GM18907 (cell line): Measurements from ENCODE around the gene C10orf67.
"Not testable (repeated sequence)": the region's sequence is repeated elsewhere in the genome, so short reads cannot be mapped to it uniquely, and the experiment has no call there.

Experiments used
- ATAC-seq: cut with Tn5 transposase; IDR thresholded peaks from one replicate; pipeline ENCODE4 v1.9.1; 2021; ENCODE audit warnings: mild to moderate bottlenecking, moderate library complexity; ENCODE audit not compliant: unreplicated experiment

Gene C10orf67

DNA sequence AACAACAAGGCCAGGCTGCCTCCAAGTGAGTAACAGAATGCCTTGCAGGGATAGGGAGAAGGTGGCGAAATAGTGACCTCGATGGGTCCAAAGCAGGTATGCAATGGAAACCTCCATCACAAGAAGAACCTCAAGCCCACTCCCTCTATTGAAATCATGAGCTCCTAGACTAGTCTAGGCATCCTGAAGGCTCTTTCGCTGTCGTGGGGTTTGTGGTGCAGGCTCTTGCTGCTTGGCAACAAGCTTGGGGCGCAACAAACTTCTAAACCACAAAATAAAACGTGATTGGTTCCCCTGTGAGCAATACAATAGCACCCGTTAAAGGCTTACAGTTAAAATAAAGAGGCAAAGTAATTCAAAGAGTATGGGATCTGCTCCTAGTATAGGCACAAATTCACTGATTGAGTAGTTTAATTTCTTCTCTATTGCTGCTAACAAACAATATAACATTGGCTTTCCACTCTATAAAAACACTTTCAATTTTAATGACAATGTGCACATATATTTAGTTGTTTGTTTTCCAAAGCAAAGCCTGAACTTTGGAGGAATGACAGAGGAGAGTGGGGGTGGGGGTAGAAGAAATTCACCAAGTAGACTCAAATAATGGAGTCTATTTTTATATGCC is 64.1 kb downstream of the C10orf67 start:
- ATAC-seq = no peak

DNA sequence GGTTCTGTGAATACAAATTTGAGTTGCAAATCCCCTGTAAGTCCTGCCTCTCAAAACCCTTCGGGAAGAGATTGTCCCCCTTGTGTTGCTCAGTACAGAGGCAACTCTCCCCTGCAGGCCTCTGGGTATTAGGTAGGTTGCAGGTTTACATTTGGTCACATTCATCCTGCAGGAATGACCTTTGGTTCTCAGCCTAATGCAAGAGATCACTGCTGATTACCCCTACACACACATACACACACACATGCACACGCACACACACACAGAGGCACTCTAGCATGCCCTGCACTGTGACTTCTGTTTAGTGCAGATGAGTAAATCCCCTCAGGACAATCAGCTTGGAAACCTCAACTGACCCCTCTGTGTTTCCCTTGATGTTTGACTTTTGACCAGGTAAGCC is 69.2 kb downstream of the C10orf67 start:
- no peak for ATAC-seq

GRCh38 chr10:23274179-23274578 is 70.4 kb downstream of the C10orf67 start:
- ATAC-seq = not testable (repeated sequence)

DNA sequence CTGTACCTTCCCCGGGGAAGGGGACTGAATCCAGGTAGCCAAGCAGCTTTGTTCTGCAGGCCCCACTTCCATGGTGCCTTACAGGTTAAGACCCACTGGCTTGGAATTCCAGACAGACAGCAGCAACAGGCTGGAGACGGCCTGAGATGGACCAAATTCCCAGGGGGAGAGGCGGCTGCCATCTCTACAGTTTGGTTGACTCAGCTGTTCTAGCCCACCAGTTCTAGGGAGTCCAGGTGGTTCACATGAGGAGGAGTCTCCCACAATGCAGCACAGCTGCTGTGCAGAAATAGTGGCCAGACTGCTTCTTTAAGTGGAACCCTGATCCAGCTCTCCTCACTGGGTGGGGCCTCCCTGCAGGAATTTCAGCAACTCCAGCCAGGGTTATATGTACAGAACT is 74.1 kb downstream of the C10orf67 start:
- ATAC-seq = no peak

- no peak for ATAC-seq
Measured at GRCh38 chr10:23263441-23264164, 81.0 kb downstream of the C10orf67 start.

DNA sequence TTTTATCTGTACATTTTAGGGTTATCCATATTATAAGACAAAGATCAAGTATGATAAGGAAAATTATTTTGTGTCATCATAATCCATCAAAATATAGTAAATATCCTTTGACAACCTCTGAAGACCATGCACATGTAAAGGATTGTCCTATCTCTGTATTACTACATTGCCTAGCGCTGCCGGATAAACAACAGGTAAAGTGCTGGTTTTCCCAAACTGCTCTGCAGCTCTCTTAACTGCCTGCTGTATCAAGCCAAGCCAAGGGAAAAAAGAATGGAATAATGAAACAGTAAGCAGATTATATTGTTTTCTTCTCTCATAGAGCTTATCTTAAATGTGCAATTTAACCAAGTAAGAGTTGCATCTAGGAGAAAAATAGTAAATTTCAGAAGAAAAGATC is 81.7 kb downstream of the C10orf67 start:
- ATAC-seq = no peak

- ATAC-seq = no peak
Measured at GRCh38 chr10:23258516-23258915, 86.1 kb downstream of the C10orf67 start.

GRCh38 chr10:23253780-23254179 is 90.8 kb downstream of the C10orf67 start:
- ATAC-seq = no peak

GRCh38 chr10:23252859-23253258 is 91.7 kb downstream of the C10orf67 start:
- not testable (repeated sequence) for ATAC-seq

GRCh38 chr10:23241779-23242178 is 102.8 kb downstream of the C10orf67 start:
- ATAC-seq = not testable (repeated sequence)

DNA sequence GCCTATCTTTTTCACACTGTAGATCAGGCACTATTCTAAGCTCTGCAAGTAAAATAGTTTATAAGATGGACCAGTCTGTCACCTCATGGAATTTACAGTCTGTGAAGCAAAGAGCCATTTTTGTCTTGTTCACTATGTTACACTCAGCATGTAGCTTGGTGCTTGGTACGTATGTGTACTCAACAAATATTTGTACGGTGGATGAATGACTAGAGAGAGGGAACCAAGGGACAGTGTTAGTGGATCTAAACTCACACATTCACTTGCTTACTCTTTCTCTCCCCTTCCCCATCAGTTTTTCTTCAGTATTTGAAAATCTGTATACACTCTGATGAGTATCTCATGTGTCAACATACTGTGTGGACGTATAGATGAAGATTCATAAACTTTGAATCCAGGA is 106.6 kb downstream of the C10orf67 start:
- ATAC-seq = no peak

- ATAC-seq = no peak
Measured at GRCh38 chr10:23230582-23230981, 114.0 kb downstream of the C10orf67 start.

- no peak for ATAC-seq
Measured at GRCh38 chr10:23217471-23217870, 127.1 kb downstream of the C10orf67 start.

DNA sequence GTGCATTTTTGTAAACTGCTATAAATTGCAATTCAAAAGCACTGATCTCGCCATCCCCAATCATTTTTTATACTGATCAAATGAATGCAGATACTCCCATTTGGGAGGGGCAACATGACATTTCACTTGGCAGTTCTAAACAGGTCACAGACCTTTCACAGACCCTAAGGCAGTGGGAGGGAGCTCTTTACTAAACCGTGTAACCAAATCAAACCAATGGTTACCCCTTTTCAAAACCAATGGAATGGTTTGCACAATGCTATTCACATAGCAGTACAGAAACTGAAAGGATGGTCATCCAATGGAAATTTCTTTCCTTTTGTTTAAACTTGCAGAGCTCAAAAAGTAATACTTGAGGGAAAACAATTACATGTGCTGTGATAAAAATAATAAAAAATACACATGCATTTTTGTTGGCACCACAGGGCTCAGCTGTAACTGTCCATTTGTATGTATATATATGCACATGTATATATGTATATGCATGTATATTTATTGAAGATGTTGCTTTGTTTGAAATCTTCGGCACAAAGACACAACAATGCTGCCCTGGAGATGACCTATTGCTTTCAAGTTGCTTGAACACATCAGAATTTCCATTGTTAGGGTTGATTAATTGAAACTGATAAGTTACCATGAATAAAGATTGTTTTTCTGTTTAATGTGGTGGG is 138.5 kb downstream of the C10orf67 start:
- no peak for ATAC-seq

DNA sequence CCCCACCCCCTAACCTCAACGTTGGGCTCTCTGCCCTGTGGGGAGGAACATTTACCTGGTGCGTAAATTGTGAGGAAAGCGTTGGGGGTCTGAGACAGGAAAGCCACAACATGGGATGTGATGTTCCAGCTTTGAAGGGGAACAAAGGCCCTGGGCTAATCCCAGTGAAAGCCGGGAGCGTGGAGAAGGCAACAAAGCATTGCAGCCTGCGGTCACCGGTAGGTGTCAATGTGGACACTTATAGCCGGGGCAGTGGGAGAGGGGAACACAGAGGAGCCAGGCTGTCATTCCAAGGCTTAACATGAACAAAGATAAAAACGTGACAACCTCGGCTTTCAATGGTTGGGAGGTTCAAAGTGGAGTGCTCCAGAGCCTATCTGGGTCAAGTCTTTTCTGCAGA is 139.8 kb downstream of the C10orf67 start:
- no peak for ATAC-seq

DNA sequence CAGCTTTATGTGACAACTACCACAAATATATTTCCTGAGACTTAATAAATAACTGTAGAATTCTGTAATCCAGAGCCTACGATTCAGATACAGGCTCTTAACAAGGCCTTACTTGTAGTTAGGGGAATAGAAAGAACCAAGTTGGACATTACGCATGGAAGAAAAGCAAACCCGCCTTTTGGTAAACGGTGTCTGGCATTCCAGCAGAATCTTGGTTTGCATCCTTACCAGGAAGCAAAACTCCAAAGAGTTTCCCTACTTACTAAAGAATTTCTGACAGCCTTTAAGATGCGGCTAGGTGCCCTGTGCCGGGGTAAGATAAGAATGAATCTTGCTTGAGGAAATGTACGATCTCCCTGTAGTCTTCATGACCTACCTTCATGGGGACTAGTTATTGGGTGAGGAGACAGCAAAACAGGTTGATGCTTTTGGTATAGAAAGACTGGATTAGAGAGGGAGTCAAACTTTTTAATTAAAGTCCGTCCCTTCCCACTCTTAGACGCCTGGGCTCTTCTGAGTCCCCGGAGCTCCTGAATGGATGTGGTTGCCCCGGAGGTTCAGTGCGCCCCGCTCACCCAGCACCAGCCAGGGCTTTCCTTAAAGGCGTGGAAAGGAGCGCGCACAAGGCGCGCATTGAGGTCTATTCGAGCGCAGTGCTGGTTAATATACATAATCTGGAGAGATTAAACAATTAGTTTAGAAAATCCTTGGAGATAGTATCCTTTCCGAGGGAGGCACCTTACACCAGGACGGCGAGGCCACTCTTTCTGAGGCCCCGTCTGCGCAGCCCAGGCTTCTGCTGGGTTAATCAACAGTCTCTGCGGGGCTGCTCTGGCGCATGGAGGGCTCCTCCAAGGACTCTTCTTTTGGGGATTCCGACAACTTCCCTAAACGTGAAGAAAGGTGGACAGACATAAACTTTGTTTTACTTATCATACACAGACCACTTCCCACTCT is 140.9 kb downstream of the C10orf67 start:
- no peak for ATAC-seq

DNA sequence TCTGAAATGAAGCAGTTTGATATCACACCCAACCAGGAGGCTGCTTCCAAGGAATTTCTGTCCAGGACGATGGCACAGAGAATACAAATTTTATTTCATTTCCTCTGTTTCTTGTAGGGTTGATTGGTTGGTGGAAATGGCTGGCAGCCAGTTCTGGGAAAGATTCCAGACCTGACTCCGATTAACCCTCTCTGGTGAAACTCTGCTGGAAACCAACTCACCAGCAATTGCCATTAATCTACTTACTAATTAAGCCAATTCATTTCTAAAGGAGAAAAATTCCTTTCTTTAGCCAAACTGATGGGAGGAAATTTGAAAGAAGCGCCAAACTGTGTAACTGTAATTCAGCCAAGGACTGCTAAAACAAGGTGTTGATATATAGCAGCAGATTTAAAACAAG is 141.8 kb downstream of the C10orf67 start:
- no peak for ATAC-seq

DNA sequence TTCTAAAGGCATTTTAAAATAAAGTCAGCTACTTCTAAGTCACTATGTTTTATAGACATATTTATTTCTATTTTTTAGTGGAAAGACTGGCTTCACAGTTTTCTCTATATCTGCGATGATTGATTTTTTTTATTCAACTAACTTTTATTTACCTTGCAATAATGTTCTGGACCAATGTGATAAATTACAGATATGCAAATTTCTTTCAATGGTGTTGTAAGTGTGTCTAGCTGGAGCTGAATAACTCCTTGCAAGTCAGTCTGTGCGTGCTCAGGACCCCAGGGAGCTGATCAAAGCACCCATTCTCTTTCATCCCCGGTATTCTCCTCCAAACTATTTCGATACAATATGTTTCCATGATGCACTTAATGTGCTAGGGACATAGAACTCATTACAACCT is 142.8 kb downstream of the C10orf67 start:
- ATAC-seq = no peak

DNA sequence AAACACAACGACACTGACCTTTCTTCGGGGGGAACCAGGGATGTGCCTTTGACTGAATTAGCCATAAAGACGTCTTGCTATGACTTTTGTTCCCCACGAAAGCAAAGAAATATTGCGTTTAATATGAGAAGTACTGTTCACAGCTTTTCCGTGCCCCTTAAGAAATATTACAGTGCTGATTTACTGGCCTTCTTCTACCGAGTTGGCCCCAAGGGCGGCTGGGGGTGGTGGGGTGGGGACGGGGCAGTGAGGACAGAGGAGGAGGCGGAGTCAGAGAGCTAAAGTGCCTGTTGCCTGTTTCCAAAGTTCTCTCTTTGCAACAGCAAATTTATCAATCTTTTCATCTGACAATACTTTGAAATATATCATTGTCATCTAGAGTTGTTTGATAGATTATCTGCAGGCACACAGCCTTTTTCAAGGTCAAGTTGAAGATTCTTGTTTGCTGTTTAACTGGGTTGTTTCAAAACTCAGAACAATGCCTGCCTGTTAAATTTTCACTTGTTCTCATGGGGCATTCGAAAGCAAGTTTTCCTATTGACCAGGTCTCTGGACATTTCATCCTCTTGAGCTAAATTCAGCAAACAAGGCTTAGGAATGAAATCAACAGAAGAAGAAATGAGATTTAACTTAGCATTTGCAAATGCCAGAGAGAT is 143.5 kb downstream of the C10orf67 start:
- no peak for ATAC-seq

DNA sequence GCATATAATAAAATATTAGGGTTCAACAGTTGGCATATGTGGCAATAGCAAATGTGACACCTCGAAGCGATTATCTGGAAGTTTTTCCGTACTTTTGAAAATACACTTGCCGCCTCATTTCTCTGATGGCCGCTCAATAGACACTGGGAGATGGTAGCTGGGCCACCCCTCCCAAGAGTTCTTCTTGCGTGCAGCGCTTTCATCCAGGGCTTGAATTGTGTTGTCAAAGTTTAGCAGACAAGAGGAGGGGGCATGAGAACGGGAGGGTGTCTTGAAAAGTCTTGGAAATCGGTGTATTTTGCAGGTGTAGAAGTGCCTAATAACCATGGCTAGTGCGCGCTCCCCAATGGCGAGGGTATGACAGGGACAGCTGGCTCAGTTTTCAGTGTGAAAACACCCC is 144.0 kb downstream of the C10orf67 start:
- no peak for ATAC-seq
